ENCODE measurements around the gene EFHD2.

EFHD2 gene

GRCh38 chr1:15410223-15410883 is 665 bp downstream of the EFHD2 start:
- Histone ChIP-seq H3K36me3 (ENCODE audit: control insufficient read depth in 2 of 2, insufficient read depth in 1 of 2, low read length in 2 of 2) (peaks cover 0 to 20% of the 10 kb centered on the region in 2 experiments; a peak in 1 of 3 replicates), H3K27ac (ENCODE audit: extremely low read depth, low read depth, low read length) (peak overlapping the region; percentile 61; the same call in 1 of the 2 replicates), H3K4me3 (ENCODE audit: low read depth, low read length) (peak overlapping the region; percentile 72), H3K9me3 (ENCODE audit: control insufficient read depth, insufficient read depth, low read depth, low read length) (no peaks in the 10 kb centered on the region), H3K4me1 (ENCODE audit: control insufficient read depth, insufficient read depth, low read length) (peaks cover 3% of the 10 kb centered on the region; the same call in 1 of the 2 replicates)
- ChIA-PET CTCF (interaction anchor here (0.6 to 1.8 kb wide), 3 partner anchors 42 to 94 kb away, joined by 3 to 7 read pairs (median 3); no protein-coding TSS in a partner anchor), POLR2A (interaction anchor here (0.5 to 0.7 kb wide), 2 partner anchors 9 to 820 kb away, joined by 3 read pairs; no protein-coding TSS in a partner anchor)
- no peak for TF ChIP-seq ZNF114 (tag by site-specific recombination; IDR thresholded peaks at IDR 0.05)
- no peak for TF ChIP-seq ZNF24 (tag by site-specific recombination; IDR thresholded peaks at IDR 0.05)
- no peak for TF ChIP-seq INSM2 (tag by site-specific recombination; IDR thresholded peaks at IDR 0.05)
- no peak for TF ChIP-seq ZNF585B (tag by site-specific recombination; IDR thresholded peaks at IDR 0.05)
- no peak for TF ChIP-seq ZNF48 (tag by site-specific recombination; IDR thresholded peaks at IDR 0.05)
- no peak for TF ChIP-seq ZNF501 (tag by site-specific recombination; IDR thresholded peaks at IDR 0.05)
- TF ChIP-seq ZNF214 (tag by site-specific recombination; IDR thresholded peaks at IDR 0.05; ENCODE audit: borderline replicate concordance) = no peak
- no peak for TF ChIP-seq KLF17 (tag by site-specific recombination; IDR thresholded peaks at IDR 0.05)
- no peak for TF ChIP-seq WT1 (tag by site-specific recombination; IDR thresholded peaks at IDR 0.05)
- no peak for TF ChIP-seq EGR2 (tag by site-specific recombination; IDR thresholded peaks at IDR 0.05; ENCODE audit: low read depth)
- no peak for TF ChIP-seq ZNF366 (tag by site-specific recombination; conservative IDR thresholded peaks at IDR 0.05)
- TF ChIP-seq ZBTB7A (tag by site-specific recombination; IDR thresholded peaks at IDR 0.05; ENCODE audit: low read depth) = no peak
- no peak for TF ChIP-seq ZNF747 (tag by site-specific recombination; IDR thresholded peaks at IDR 0.05)
- TF ChIP-seq ZNF658 (tag by site-specific recombination; IDR thresholded peaks at IDR 0.05) = no peak
- TF ChIP-seq ZBTB21 (tag by site-specific recombination; IDR thresholded peaks at IDR 0.05) = no peak
- no peak for TF ChIP-seq ZSCAN23 (tag by site-specific recombination; IDR thresholded peaks at IDR 0.05)
- TF ChIP-seq ZBTB10 (tag by site-specific recombination; IDR thresholded peaks at IDR 0.05) = peak; percentile 48; the same call in 1 of the 2 replicates
- no peak for TF ChIP-seq HOXA7 (CRISPR knock-in tag; IDR thresholded peaks at IDR 0.05; ENCODE audit: borderline replicate concordance)
- TF ChIP-seq ZNF26 (tag by site-specific recombination; IDR thresholded peaks at IDR 0.05) = no peak
- TF ChIP-seq ZNF140 (tag by site-specific recombination; IDR thresholded peaks at IDR 0.05) = no peak
- TF ChIP-seq KLF7 (tag by site-specific recombination; IDR thresholded peaks at IDR 0.05; ENCODE audit: borderline replicate concordance) = no peak
- TF ChIP-seq ZBTB17 (tag by site-specific recombination; IDR thresholded peaks at IDR 0.05) = no peak
- peak; percentile 61; the same call in 1 of the 2 replicates for TF ChIP-seq GLIS2 (tag by site-specific recombination; IDR thresholded peaks at IDR 0.05)
- no peak for TF ChIP-seq ZNF707 (tag by site-specific recombination; IDR thresholded peaks at IDR 0.05)
- no peak for TF ChIP-seq ZBTB6 (tag by site-specific recombination; IDR thresholded peaks at IDR 0.05)
- TF ChIP-seq SP2 (tag by site-specific recombination; IDR thresholded peaks at IDR 0.05) = no peak
- TF ChIP-seq ZNF514 (tag by site-specific recombination; IDR thresholded peaks at IDR 0.05) = no peak
- TF ChIP-seq ZNF76 (tag by site-specific recombination; IDR thresholded peaks at IDR 0.05; ENCODE audit: borderline replicate concordance, low read depth) = no peak
- no peak for TF ChIP-seq SCRT1 (tag by site-specific recombination; IDR thresholded peaks at IDR 0.05; ENCODE audit: borderline replicate concordance)
- no peak for TF ChIP-seq ZSCAN18 (tag by site-specific recombination; IDR thresholded peaks at IDR 0.05)

Data from HEK293 (cell line).